Stimulated activated naive CD8-positive, alpha-beta T cell treated with anti-CD3 and anti-CD28 coated beads, Interleukin-15, amount 100 ng/mL, for 72 hours (primary cell): ENCODE data around the gene NDST4.

Experiments
- ATAC-seq: fragments of 150-1000 bp; cut with Tn5 transposase; 2 replicates; pipeline ENCODE4 v1.10.0; 2021; ENCODE audit warnings: mild to moderate bottlenecking, moderate library complexity
- DNase-seq, 2 donors: peaks; one replicate each; pipeline ENCODE4 v3.0.0; 2021 to 2022
- H3K27ac Mint-ChIP-seq, 2 donors: one replicate each; pipeline ENCODE4 v1.8.0; 2022; ENCODE audit warnings: mild to moderate bottlenecking in 2 of 2, mixed read lengths in 2 of 2, moderate library complexity in 2 of 2
- H3K27me3 Mint-ChIP-seq: one replicate; pipeline ENCODE4 v1.8.0; 2022; ENCODE audit warnings: mixed read lengths
- H3K4me1 Mint-ChIP-seq: one replicate; pipeline ENCODE4 v1.8.0; 2022; ENCODE audit warnings: mild to moderate bottlenecking, mixed read lengths
- H3K4me3 Mint-ChIP-seq, 2 donors: one replicate each; pipeline ENCODE4 v1.8.0; 2022; ENCODE audit warnings: mild to moderate bottlenecking in 2 of 2, mixed read lengths in 2 of 2, moderate library complexity in 1 of 2
- H3K9me3 Mint-ChIP-seq, 2 donors: one replicate each; pipeline ENCODE4 v1.8.0; 2022; ENCODE audit warnings: mixed read lengths in 2 of 2

NDST4 gene

DNA sequence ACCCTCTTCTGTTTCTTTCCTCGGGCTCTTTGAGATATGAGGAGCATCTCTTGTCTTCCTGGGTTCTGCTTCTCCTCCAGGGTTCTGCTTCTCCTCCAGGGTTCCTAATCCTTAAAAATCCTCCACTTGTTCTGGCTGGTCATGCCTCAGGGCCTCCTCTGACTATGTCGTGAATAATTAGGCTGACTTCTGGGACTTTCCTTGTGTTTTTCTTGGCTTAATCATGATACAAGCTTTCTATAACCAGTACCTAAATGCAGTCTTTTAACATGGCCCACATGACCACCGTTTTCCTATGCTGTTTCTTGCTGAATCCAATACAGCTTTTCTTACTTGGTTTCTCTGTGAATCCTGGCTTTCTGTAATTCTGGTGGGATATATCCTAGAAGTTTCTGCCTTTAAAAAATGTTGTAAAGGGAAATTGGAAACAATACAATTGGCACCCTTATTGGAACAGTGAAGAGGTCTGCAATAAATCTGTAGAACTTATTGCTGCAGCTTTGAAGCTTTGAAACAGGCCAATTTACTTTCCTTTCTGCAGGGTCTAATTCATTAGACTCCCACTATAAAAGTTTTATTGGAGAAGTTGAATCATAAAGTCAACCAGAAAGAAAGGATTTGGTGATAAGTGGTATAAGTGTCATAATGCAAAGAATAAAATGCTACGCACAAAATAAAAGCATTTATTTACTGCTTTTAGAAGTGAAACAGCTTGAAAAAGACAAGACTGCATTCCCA, 301.7 kb downstream of the NDST4 start:
- no peaks in the 10 kb centered on the region for H3K9me3 Mint-ChIP-seq
- no peak overlapping the region for H3K27ac Mint-ChIP-seq
- no peak overlapping the region for H3K4me3 Mint-ChIP-seq
- DNase-seq (no peak), ATAC-seq (no peak)
- peaks cover 11% of the 10 kb centered on the region for H3K27me3 Mint-ChIP-seq
- peaks cover 7% of the 10 kb centered on the region for H3K4me1 Mint-ChIP-seq

- peak overlapping the region in 1 of 2 donors; percentile 33 for H3K4me3 Mint-ChIP-seq
- peak; percentile 81 for ATAC-seq
- no peak overlapping the region for H3K27ac Mint-ChIP-seq
- peaks cover 7% of the 10 kb centered on the region for H3K4me1 Mint-ChIP-seq
- peaks cover 11% of the 10 kb centered on the region for H3K27me3 Mint-ChIP-seq
- no peaks in the 10 kb centered on the region for H3K9me3 Mint-ChIP-seq
- DNase-seq: peak; percentile 16 to 28
Observed at GRCh38 chr4:114807759-114808404, 305.5 kb downstream of the NDST4 start.

DNA sequence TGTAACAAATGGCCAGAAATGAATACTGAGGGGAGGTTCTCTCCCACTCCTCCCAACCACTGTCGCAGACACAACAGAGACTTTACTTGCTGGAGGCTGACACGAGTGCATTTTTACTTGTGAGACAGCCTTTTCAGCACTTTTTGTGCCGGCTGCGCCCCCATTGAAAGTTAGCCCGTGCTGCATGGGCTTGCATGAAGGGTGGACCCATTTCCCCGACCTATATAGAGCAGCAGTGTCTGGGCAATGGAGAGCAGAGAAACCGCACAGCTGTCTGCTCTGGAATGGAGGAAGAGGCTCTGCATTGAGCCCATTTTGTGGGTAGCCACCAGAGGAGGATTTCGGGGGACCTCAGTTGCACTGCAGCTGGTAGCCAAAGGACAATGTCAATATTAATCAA, 306.1 kb downstream of the NDST4 start:
- DNase-seq: no peak
- ATAC-seq: peak; percentile 52
- Mint-ChIP-seq H3K27me3 (peaks cover 11% of the 10 kb centered on the region), H3K4me3 (no peak overlapping the region), H3K4me1 (peaks cover 7% of the 10 kb centered on the region), H3K9me3 (no peaks in the 10 kb centered on the region), H3K27ac (no peak overlapping the region)

DNA sequence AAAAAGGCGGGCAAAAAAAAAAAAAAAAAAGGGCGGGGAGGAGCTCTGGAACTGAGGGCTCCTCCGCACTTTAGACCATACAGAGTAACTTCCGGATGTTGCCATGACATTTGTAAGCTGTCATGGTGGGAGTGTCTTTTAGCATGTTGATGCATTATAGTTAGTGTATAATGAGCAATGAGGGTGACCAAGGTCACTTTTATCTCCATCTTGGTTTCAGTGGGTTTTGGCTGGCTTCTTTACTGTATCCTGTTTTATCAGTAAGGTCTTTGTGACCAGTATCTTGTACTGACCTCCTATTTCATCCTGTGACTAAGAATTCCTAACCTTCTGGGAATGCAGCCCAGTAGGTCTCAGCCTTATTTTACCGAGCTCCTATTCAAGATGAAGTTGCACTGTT, 321.4 kb downstream of the NDST4 start:
- ATAC-seq (no peak), DNase-seq (no peak)
- Mint-ChIP-seq H3K9me3 (no peaks in the 10 kb centered on the region), H3K4me1 (no peaks in the 10 kb centered on the region), H3K4me3 (no peak overlapping the region), H3K27me3 (no peaks in the 10 kb centered on the region), H3K27ac (no peak overlapping the region)

GRCh38 chr4:114785570-114785969, 327.9 kb downstream of the NDST4 start:
- Mint-ChIP-seq H3K4me1 (no peaks in the 10 kb centered on the region), H3K27me3 (peaks cover 9% of the 10 kb centered on the region), H3K9me3 (peaks cover 0 to 4% of the 10 kb centered on the region in 2 donors), H3K27ac (no peak overlapping the region), H3K4me3 (no peak overlapping the region)
- ATAC-seq: no peak
- DNase-seq: no peak

DNA sequence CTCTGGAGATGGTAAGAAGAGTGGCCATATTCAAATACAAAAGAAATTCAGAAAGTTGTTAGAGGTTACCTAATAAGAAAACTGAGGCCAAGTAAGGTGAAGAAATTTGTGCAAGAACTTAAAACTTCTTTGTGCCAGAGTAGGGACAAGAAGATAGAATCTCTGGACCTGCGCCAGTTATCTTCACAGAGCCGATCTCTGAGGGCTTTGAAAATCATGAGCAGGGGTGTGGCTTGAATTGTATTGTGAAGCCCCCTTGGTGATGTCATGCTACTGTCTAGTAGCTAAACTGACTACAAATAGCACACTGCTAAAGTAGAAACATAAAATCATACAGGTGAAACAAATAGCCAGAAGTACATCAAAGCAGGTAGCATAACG, 330.2 kb downstream of the NDST4 start:
- no peak for DNase-seq
- ATAC-seq: no peak
- peaks cover 0 to 4% of the 10 kb centered on the region in 2 donors for H3K9me3 Mint-ChIP-seq
- peaks cover 9% of the 10 kb centered on the region for H3K27me3 Mint-ChIP-seq
- no peaks in the 10 kb centered on the region for H3K4me1 Mint-ChIP-seq
- H3K4me3 Mint-ChIP-seq: no peak overlapping the region
- no peak overlapping the region for H3K27ac Mint-ChIP-seq

GRCh38 chr4:114782415-114783214, 330.8 kb downstream of the NDST4 start:
- ATAC-seq: no peak

GRCh38 chr4:114780205-114780604, 333.2 kb downstream of the NDST4 start:
- DNase-seq (no peak), ATAC-seq (no peak)
- Mint-ChIP-seq H3K4me1 (no peaks in the 10 kb centered on the region), H3K9me3 (peaks cover 0 to 4% of the 10 kb centered on the region in 2 donors), H3K27me3 (peaks cover 9% of the 10 kb centered on the region), H3K27ac (no peak overlapping the region), H3K4me3 (no peak overlapping the region)

More at GRCh38 chr4:114782415-114783214, 330.8 kb downstream of the NDST4 start:
- no peaks in the 10 kb centered on the region for H3K4me1 Mint-ChIP-seq
- no peak overlapping the region for H3K27ac Mint-ChIP-seq
- no peak overlapping the region for H3K4me3 Mint-ChIP-seq
- peaks cover 0 to 4% of the 10 kb centered on the region in 2 donors for H3K9me3 Mint-ChIP-seq
- DNase-seq: no peak
- H3K27me3 Mint-ChIP-seq: peaks cover 9% of the 10 kb centered on the region
